ENCODE measurements around the gene DNAJC15.
"Not testable (repeated sequence)": the region's sequence is repeated elsewhere in the genome, so short reads cannot be mapped to it uniquely, and the experiment has no call there.

DNAJC15 gene

DNA sequence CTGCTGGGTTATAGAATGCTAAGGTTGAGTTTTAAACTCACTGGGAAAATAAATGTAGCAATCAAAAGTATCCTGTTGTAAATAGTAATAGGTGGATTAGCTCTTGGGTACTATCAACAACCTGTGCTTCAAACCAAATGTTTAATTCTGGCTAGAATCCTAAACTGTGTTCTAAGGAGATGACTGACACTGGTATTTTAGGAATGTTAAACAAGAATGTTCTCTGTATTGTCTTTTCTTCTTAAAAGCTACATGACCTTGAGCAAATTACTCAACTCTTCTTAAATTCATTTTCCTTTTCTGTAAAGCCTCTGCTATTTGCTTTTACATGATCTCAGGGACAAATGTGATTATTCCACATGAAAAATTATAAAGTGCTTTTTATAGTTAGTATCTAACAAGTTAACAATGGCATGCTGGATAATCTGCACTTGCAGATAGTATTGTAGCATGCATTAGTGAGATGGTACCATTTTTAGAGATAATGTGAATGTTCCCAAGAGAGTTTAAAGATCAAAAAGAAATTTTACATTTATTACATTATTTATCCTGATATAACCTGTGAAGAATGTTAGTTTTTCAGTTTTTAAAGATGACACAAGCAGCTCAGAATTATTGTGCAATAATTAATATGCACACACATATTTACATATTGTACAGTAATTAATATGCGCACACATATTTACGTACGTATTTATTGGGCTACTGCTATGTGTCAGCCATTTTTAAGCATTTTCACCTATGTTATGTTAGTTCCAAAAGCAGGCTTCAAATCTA lies 17.7 kb upstream of the DNAJC15 start:
- no peak for DNase-seq

DNA sequence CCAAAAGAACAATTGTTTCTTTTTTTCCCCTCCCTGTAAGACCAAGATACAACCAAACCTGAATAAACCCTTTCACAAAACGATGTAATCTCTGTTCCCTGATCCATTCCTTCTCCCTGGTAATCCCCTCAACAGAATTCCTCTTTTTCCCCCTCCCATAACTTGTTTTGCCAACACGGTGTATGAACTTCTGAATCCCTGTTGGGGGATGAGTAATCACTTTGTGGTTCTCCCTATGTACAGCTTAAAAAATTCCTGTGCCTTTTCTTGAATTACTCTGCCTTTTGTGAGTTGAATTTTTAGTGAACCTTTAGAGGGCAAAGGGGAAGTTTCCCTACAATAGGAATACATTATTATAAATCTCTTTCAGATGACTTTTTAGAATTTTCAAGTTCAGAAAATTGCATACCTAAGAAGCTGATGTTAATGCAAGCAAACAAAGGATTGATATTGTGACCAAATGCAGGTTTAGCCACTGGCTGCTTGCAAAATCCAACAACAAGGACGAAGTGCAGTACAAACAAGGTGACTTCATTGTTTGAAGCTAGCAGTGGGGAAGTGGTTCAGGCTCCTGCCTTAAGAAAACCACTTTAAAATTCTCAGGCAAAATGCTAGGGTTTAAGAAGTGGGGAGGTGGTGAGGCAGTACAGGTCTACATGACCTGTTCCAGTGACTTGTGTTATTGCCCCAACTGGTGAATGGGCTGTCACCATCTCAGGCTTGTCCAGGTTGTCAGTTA lies 16.3 kb upstream of the DNAJC15 start:
- DNase-seq = no peak

DNA sequence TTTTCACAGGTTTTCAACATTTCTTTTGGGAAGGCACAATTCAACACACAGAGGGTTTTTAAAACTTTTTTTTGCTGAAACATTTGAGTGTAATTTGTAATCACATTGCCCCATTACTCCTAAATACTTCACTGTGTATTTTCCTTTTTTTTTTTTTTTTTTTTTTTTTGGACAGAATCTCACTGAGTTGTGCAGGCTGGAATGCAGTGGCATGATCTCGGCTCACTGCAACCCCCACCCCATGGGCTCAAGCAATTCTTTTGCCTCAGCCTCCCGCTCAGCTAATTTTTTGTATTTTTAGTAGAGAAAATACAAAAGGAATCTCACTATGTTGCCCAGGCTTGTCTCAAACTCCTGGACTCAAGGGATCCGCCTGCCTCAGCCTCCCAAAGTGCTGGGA lies 14.8 kb upstream of the DNAJC15 start:
- DNase-seq = no peak

GRCh38 chr13:43009506-43009905 lies 13.9 kb upstream of the DNAJC15 start:
- DNase-seq = no peak

DNA sequence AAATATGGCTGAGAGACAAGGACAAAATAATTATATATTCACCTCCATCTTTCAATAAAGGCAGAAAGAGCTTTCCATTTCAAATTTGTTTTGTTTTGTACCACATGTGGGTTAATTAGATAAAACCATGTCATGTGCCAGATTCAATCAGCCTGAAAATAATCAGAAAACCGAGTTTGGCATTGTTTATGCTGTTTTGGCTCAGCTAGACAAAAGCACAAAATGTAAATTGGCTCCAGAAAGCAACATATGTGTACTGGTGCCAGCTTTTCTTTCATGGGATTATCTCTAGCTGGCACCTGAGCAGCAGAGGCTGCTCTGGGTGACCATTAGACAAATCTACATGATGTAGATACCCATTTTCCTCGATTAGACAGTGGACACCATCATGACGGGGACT lies 9.2 kb upstream of the DNAJC15 start:
- no peak for DNase-seq

- DNase-seq = no peak
These were observed 7.2 kb upstream of the DNAJC15 start for GRCh38 chr13:43016226-43016625.

GRCh38 chr13:43019811-43020210 lies 3.6 kb upstream of the DNAJC15 start:
- DNase-seq = no peak

DNA sequence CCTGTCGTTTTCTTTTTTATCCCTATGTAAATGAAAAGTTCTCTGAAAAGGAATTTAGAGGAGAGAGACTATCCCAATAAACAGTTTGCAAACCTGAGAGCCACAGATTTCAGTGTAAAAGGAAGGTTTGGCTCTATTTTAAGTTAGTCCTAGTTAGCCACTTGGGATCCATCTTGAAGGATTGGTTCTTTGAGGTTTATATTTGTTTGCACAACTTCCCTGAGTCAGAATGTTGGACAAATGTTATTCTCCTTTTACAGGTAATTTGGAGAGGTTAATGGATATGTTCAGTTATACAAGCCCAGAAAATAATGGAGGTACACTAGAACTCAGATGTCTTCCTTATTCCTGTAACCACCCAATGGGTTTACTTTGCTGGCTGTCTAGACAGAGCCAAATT lies 2.6 kb upstream of the DNAJC15 start:
- DNase-seq = no peak

DNA sequence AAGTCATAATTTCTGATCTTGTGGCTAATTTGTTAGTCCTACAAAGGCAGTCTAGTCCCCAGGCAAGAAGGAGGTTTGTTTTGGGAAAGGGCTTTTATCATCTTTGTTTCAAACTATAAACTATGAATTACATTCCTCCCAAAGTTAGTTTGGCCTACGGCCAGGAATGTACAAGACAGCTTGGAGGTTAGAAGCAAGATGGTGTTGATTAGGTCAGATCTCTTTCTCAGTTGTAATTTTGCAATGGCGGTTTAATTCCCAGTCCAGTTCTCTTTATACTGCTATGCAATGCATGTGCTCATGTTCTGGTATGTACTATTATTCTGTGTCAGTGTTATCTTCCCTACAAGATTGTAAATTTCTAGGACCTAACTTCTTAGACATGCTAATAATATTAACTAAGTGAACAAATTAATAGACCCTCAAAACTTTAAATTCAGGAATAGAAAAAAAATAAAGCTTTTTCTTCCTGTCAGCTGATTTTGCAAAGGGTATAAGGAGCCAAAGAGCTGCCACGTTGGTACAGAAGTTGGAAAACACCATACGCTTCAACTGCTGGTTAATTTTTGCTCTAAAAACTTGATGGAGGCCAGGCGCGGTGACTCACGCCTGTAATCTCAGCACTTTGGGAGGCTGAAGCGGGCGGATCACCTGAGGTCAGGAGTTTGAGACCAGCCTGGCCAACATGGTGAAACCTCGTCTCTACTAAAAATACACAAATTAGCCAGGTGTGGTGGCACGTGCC lies 1.3 kb upstream of the DNAJC15 start:
- DNase-seq = no peak

DNA sequence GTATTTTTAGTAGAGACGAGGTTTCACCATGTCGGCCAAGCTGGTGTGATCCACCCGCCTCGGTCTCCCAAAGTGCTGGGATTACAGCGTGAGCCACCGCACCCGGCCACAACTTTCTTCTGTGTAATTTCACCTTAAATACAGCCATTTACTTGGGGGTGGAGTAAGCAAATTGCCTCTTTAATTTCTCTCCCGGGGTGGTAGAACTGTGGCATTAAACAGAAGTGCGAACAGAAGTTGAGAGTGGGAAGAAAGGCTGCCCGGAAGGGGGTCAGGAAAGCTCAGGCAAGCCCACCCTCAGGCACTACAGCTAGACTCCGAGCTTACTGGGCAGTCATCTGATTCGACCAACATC lies 475 bp upstream of the DNAJC15 start:
- no peak for DNase-seq

GRCh38 chr13:43026262-43026661 lies 2.9 kb downstream of the DNAJC15 start:
- no peak for DNase-seq

DNA sequence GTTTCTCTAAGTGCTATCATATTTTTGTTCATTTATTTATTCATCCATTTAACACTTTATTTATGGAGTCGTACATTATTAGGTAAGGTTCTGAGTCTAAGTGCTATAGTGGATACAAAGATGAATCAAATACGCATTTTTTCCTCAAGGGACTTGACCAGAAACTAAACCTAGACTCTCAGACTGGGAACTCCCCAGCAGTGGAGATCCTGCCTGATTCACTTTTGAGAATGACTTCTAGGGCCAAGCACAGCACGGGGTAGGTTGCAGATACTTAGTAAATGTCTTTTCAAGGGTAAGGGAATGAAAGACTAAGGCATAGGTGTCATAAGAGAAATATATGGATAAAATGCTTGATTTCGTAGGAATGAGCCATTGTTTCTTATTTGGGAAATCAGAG lies 7.2 kb downstream of the DNAJC15 start:
- DNase-seq = no peak

- no peak for DNase-seq
These were observed 8.5 kb downstream of the DNAJC15 start for GRCh38 chr13:43031881-43032280.

- DNase-seq = no peak
These were observed 9.7 kb downstream of the DNAJC15 start for GRCh38 chr13:43033038-43033437.

- DNase-seq = no peak
These were observed 13.2 kb downstream of the DNAJC15 start for GRCh38 chr13:43036351-43037250.

DNA sequence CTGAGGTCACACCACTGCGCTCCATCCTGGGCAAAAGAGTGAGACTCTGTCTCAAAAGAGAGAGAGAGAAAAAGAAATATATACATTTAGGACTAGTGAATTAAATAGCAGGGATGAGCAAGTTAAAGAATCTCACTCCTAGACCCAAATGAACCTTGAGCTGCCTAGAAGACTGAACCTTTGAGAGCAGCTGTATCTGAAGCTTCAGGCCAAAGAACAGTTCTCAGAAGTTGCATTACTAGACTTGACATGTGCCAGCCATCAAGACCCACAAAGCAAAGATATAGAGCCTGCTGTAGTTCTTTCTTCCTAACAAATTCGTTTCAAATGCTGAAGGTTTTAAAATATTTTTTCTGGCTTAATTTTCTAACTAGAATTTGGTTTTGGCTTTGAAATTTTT lies 16.6 kb downstream of the DNAJC15 start:
- no peak for DNase-seq

GRCh38 chr13:43040581-43041368 lies 17.4 kb downstream of the DNAJC15 start:
- not testable (repeated sequence) for DNase-seq

- no peak for DNase-seq
These were observed 18.1 kb downstream of the DNAJC15 start for GRCh38 chr13:43041369-43041921.

DNA sequence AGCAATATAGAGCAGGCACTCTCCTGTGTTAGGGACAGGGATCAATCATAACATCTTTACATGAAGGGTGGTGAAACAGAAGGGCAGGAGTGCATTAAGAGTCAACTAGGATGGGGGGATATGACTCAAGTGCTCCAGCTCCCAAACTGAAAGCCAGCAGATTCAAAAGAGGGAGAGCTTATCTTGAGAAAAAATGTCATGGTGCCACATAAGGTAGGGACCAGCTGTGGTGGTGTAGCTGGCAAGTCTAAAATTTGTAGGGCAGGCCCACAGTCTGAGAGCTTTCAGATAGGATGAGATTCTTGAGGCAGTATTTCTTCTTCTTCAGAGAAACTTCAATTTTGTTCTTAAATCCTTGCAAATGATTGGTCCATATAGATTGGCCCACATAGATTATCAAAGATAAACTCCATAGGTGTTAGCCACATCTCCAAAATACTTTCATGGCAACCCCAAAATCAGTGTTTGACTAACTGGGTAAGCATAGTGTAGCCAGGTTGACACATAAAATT lies 19.1 kb downstream of the DNAJC15 start:
- peak; percentile 51 for DNase-seq

DNA sequence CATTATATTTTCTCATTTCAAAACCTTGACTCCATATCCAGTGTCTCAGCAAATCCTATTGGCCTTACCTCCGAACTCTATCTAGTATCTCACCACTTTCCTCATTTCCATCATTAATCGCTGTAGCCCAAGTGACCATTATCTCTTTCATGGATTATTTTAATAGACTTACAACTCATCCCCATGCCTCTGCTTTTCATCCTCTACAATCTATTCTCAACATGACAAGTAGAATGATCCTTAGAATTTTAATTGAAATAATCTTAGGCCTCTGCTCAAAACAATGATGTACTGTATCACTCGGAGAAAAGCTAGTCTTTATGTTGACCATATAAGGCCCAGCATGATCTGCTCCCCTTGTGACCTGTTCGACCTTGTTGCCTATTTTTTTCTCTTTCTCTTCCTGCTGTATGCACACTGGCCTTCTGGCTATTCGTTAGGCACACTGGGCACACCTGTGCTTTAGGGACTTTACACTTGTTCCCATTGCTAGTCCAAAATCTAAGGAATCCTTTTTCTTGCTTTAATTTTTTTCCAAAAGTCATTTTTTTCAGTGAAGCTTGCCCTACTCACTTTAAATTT lies 21.4 kb downstream of the DNAJC15 start:
- no peak for DNase-seq

- peak; percentile 81 for DNase-seq
These were observed 22.0 kb downstream of the DNAJC15 start for GRCh38 chr13:43045302-43045773.

Data from activated CD4-positive, alpha-beta T cell treated with anti-CD3 and anti-CD28 coated beads, Interleukin-10, Interleukin-2, amounts not matched to agents 100 ng/mL and 50 ng/mL, durations not matched to agents 16 hours and 8 hours (primary cell).